Skin of body (tissue), 2 donors: Measurements from ENCODE around the gene GARNL3. TPM values are rescaled to one million over a fixed set of nuclear protein-coding genes. Genes with fewer than 3 reads are reported as not detected.

Source experiments
- DNase-seq: peaks from one replicate; lab custom pipeline; 2025; lab: John Stamatoyannopoulos, UW
- total RNA-seq: library from RNA; depleted of rRNA; stranded (reverse); fragments of >200 nt; gene quantifications from one replicate; pipeline ENCODE4 v1.2.3, GENCODE V29; 2014

Gene GARNL3
- total RNA-seq, 1 donor from 2014 or later = 51.1 TPM

DNA sequence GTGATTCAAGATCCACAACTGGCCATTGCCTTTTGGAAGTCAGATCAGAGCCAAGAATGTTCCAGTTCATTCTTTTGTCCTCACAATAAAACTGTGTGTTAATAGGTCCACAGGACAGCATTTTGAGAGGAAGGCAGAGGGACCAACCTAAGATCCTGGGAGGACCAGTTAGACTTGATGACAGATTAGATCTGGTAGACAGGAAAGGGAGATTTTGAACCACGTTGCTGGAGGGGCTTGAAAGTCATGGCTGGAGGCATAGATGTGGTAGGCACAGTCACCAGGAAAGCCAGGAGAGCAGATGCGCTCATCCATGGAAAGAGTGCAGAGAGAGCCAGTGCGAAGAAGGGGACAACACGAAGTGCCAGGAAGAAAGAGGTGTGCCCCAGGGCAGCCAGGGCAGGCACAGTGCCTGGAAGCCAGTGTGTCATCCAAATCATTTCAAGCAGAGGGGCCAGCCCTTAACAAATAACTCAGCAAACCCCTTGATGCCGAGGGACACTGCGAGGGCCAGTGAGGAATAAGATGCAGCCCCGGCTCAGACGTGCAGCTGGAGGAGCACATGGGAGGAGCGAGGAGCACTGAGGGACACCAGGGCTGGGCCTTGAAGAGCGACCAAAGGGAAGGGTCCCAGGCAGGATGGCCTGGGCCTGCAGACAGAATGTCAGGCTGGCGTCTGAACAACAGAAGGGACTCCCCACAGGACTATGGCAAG lies 119.6 kb downstream of the GARNL3 start:
- no peak for DNase-seq

DNA sequence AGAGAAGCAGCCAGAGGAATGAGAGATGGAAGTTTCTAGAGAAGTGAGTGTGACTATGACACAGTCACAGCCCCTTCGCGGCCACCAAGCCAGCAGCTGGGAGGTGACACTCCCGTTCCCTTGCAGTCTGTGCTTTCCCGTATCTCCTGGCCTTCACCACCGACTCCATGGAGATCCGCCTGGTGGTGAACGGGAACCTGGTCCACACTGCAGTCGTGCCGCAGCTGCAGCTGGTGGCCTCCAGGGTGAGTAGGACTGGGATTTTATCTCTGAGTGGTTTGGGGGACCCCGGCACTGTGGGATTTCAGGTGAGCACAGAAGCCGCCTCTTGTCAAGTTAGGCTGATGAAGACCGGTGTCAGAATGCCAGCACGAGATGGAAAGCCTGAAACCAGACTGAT lies 120.3 kb downstream of the GARNL3 start:
- DNase-seq = no peak

DNA sequence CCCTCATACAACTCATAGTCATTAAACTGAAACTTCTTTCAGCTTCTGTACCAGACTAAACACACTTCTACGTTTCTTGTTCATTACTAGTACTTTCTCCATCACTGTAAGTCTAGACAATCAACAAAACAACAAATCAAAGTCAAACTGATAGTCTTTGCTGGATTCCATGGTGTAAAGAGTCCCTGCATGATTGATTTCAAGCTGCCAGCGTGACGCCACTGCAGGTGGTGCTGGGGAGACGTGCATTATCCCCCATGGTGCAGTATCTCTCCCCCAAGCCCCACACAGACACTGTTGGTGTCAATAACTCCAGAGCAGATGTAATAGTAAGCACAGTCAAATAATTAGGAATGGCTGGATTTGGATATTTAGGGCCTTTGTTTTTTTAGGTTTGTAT lies 121.7 kb downstream of the GARNL3 start:
- DNase-seq = no peak

DNA sequence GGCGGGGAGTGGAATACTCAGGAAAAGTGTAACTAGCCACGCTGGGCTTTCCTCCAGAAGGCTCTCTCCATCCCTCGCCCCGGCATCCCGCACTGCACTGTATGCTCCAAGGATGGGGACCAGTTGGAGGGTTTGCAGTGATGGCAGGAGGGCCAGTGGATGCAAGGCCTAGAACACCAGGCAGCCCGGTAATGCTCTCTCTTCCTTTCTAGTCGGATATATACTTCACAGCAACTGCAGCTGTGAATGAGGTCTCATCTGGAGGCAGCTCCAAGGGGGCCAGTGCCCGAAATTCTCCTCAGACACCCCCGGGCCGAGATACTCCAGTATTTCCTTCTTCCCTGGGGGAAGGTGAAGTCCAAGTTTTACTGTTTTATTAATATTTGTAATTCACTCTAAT lies 122.4 kb downstream of the GARNL3 start:
- DNase-seq = no peak

DNA sequence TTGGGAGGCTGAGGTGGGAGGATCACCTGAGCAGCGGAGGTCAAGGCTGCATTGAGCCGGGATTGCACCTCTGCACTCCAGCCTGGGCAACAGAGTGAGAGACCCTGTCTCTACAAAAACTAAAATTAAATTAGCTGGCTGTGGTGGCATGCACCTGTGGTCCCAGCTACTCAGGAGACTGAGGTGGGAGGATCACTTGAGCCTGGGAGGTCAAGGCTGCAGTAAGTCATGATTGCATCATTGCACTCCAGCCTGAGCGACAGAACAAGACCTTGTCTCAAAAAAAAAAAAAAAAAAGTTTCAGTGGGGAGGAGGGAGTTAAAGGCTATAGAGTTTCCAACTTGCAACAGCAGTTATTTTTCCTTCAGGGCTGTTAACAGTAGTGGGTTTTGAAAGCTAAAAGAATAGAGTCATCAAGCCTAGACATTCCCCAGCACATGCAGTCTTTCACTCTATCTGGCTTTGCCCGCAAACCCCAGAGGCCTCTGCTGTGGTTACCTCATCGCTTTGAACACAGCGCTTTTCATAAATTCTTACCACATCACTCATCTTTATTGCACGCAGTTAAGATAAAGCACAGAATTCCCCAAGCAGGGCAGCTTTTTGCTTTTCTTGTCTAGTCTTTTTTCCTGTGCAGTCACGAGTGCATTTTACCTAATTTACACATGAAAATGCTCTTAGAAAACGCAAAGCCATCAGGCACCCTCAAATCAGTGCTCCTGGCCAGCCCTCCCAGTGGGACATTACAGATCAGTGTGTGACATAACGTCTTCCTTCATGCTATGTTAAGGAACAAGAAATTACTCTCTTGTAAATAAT lies 123.7 kb downstream of the GARNL3 start:
- peak; percentile 86 for DNase-seq

DNA sequence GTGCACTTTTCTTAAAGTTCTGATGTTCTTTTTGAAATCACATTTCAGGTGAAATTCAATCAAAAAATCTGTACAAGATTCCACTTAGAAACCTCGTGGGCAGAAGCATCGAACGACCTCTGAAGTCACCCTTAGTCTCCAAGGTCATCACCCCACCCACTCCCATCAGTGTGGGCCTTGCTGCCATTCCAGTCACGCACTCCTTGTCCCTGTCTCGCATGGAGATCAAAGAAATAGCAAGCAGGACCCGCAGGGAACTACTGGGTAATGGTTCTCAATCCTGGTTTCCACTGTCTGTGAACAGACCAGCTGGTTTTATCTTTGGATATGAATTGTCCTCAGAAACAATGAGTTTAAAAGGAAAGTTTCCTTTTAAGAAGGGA lies 124.3 kb downstream of the GARNL3 start:
- no peak for DNase-seq

DNA sequence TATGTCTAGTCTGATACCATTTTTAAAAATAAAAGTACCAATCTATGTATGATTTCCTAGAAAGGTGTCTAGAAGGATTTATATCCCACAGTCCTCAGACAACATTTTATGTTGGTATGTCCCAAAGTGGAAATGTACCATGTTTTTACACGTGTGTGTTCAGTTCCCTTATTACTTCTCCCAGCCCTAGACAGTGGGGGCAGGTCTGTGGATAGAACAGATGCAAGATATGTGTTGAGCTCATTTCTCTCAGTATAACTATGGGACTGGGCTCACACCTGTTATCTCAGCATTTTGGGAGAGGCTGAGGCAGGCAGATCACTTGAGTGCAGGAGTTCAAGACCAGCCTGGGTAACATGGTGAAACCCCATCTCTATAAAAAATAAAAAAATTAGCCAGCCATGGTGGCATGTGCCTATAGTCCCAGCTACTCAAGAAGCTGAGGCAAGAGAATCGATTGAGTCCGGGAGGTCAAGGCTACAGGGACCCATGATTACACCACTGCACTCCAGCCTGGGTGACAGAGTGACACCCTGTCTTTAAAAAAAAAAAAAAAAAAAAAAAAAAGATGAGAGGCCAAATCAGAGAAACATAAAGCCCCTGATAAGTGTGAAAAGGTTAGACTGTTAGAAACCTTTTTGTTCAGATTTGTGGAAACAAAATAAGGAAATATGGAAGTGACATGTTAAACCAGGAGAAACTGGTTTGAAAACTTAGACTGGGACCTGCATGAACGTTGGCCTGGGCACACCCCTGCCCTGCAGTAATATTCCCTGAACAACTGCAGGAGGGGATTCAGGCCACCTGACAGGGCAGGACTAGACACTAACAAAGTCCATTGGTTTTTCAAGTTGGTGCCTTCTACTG lies 125.0 kb downstream of the GARNL3 start:
- DNase-seq = no peak

DNA sequence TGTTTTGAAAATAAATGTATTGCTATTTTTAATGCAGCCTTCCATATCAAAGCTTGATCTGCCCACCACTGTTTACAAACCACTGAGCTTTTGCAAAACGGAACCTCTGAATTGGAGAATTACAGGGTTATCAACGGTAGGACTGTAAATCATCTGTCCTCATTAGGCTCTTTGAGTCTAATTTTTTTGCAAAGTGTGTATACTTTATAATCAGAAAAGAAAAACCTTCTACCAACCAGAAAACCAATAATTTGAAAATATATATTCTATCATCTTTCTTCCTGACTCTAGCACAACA lies 125.6 kb downstream of the GARNL3 start:
- DNase-seq = no peak

DNA sequence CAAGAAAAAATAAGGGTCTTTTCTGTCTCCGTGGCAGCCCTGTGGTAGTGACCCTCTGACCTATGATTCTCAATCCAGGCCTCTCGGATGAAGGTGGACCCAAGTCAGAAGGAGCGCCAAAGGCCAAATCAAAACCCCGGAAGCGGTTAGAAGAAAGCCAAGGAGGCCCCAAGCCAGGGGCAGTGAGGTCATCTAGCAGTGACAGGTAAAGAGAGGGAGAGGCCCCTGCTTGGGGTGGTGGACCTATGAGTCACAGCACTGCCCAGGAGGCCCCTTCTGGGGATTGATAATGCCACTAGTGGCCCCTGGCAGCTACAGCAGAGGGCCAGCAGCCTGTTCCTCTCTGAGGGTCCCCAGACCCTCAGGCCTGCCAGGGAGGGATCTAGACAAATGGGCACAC lies 126.0 kb downstream of the GARNL3 start:
- DNase-seq = no peak

DNA sequence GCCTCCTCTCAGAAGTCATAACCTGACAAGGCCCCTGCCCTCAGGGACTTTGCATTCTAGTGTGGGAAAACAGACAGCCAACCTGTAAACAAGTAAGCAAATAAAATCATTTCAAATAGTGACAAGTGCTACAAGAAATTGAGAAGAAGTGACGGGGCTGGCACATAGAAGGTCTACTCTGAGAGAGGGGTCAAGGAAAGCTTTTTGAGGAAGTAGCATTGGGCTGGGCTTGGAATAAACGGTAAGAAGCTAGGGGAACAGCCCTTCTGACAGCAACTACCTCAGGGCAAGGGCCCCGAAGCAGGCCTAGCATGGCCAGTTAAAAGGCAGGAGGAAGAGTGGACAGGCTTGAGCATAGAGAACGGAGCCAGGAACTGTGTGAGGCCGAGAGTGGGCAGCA lies 127.6 kb downstream of the GARNL3 start:
- DNase-seq = no peak

DNA sequence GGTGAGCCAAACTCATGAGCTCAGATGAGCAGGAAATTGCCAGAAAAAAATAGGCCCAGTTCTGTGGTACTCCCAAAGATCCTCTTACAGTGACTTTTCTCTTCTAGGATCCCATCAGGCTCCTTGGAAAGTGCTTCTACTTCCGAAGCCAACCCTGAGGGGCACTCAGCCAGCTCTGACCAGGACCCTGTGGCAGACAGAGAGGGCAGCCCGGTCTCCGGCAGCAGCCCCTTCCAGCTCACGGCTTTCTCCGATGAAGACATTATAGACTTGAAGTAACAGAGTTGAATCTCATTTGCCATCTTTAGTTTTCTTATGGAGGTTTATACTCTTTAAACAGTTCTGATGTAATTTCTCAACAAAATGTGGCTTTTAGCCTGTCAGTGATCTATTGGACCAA lies 128.4 kb downstream of the GARNL3 start:
- DNase-seq = no peak

DNA sequence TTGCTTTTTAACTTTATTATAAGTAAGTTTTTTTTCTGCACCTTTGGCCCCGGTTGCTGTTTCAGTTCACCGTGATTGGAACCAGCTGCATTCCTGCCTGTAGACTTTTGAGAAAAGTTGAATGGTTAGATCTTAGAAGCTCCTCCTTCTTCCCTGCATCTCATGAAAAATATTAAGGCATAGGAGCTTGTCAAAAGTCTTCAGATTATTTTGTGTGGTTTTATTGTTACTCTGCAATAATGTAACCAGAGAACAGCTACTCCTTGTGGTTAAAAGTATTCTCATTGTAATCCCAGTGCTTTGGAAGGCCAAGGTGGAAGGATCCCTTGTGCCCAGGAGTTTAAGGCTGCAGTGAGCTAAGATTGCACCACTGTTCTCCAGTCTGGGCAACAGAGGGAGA lies 129.1 kb downstream of the GARNL3 start:
- no peak for DNase-seq

DNA sequence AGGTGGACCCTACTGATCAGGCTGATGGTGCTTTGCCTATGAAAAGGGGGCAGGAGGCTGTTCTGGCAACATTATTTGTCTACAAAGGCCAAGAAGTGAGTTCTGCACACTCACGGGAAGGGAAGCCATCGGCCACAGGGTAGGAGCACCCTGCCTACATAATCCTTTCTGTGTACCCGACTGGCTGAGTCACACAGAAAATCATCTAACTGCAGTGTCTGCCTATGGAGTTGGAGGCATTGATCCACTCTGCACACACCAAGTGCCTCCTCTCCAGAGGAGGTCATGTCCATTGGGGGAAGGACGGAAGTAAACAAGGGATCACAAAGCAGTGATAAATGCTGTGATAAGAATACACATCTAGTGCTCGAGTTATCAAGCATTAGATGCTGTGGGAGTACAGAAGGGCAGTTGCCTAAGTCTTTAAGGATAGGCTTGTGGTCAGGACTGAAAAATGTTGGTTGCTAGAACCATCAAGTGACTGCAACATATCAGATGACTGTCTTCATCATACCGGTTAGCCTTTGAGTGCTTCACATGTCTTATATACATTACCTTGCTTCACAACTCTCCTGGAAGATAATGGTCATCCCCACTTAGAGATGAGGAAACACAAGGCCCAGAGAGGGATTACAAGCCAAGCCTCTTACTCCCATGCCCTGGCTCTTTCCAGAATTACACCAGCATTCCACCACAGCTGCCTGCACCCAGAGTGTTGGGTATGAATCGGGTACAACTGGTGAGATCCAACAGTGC lies 131.1 kb downstream of the GARNL3 start:
- DNase-seq = no peak

DNA sequence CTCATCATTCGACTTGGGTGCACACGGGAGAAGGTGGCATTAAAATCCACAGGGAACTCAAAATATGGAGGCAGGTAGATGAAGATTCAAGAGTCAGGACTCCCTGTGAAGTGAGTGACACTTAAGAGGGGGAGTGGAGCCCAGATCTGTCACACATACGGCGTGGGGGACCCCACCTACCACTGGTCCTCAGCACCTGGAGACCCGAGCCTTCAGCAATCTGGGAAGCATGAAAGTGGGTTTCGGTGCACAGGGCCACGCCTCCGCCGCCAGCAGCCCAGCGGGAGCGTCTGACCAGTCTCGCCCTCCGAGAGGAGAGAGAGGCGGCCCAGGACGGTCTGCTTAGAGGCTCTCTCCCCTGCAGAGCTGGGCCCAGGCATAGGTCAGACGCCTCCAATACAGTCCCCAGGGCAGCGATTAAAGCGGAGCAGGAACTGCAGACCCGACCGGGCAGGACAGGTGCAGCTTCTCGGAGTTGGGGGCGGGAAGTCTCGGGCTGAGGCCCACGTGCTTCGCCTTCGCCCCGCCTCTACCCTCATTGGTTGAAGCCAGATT lies 131.8 kb downstream of the GARNL3 start:
- no peak for DNase-seq

DNA sequence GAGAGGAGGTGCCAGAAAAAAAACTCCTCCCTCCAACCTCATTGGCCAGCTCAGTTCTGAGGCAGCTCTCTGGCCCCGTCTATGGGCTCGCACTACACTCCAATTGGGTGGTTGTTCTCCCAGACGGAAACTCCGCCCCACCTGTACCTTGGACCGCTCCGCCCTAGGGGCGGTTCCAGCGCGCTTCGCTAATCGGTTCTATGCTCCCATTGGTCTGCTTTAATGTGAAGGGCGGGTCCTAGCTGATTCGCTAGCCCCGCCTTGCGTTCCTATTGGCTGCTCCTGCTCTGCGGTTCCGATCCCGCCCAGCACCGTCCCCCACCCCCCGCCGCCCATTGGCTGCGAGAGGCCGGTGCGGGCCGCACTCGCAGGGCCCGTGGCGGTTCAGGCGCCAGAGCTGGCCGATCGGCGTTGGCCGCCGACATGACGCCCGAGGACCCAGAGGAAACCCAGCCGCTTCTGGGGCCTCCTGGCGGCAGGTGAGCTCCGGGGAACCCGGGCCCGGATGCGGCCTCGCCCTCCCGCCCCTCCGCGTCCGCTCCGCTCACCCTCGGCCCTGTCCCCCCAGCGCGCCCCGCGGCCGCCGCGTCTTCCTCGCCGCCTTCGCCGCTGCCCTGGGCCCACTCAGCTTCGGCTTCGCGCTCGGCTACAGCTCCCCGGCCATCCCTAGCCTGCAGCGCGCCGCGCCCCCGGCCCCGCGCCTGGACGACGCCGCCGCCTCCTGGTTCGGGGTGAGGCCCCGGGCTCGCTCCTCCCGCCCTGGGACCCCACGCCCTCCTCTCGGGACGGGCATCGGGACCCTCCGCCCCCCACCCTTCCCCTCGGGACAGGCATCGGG lies 132.5 kb downstream of the GARNL3 start, which contains the start of gene SLC2A8:
Gene SLC2A8, plus strand, starts transcription at position 362 of the 838 bp plus-strand sequence. Its CDS starts 62 bp downstream, at position 424.
- DNase-seq = peak; percentile 99

DNA sequence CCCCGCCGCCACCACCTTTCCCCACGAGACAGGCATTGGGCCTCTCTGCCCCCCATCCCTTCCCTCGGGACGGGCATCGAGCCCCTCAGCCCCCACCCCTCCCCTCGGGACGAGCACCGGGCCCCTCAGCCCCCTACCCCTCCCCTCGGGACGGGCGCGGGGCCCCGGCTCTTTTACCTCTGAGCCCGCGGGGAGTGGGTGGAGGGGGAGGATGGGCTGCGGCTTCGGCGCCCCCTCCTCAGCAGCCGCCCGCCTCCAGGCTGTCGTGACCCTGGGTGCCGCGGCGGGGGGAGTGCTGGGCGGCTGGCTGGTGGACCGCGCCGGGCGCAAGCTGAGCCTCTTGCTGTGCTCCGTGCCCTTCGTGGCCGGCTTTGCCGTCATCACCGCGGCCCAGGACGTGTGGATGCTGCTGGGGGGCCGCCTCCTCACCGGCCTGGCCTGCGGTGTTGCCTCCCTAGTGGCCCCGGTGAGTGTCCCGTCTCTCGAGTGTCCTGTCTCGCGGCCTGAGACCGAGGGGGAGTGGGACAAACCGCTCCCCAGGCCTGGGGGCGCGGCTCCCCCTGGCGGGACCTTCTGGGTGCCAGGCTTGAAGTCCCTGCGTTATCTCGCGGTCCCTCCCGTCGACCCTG lies 133.2 kb downstream of the GARNL3 start:
- no peak for DNase-seq

DNA sequence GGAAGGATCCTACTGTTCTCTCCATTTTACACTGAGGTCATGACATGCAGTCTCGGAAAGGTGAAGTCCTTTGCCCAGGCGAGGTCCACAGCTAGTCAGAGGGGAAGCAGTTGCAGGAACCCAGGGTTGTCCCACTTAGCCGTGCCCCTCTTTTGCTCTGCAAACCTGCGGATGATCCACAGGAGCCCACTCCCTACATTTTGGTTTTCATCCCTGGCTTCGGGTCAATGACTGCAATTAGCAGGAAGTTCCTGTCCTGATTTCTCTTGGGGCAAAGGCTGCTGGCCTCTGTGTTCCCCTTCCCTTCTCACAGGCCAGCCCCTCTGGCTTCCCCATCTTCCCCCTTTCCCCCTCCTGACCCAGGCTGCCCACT lies 133.7 kb downstream of the GARNL3 start:
- DNase-seq = no peak

DNA sequence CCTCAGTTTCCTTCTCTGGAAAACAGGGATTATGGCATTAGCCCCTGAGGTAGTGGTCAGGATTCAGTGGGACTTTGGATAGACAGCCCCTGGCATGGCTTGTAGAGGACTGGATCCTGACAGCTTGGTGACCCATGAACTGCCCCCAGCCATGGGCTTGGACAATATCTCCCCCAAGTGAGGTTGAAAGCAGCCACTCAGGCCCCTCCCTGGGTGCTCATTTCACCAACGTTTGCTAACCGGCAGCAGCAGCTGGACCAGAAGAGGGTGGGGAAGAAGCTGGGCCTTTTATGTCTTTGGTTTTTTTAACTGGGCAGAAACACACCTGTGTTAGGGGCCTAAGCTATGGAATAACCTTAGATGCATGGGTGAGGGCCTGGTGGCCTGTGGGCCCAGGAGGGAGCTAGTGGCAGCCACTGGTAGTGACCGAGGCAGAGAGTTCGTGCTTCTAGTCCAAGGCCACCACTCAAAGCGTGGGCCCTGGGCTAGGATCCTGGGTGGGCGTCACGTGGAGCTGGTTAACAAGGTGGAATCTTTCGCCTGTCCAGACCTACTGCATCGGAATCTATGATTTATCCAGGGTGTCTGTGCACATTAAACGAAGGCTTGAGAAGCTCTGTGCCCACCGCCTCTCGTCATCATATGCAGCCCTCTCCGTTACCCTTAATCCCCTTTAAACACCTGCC lies 134.3 kb downstream of the GARNL3 start:
- DNase-seq = no peak

DNA sequence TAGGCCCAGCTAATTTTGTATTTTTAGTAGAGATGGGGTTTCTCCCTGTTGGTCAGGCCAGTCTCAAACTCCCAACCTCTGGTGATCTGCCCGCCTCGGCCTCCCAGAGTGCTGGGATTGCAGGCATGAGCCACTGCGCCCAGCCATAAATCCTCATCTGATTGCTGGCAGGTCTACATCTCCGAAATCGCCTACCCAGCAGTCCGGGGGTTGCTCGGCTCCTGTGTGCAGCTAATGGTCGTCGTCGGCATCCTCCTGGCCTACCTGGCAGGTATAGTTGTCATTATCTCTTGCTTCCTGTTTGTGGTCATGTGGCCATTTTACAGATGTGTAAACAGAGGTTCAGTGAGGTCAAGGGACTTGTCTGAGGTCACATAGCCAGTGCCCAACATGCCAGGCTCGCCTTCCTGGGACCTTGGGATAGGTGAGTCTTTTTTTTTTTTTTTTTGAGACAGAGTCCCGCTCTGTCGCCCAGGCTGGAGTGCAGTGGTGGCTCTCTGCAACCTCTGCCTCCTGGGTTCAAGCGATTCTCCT lies 135.2 kb downstream of the GARNL3 start:
- DNase-seq = no peak
